HPDE6-E6E7 (cell line): ENCODE data around the gene CDHR5.
"Not testable (repeated sequence)": the region's sequence is repeated elsewhere in the genome, so short reads cannot be mapped to it uniquely, and the experiment has no call there.

Experiments
- DNase-seq: peaks from one replicate; pipeline ENCODE4 v3.0.0; 2011; ENCODE audit warnings: missing footprints; ENCODE audit errors: extremely low spot score

CDHR5 gene, protein sequence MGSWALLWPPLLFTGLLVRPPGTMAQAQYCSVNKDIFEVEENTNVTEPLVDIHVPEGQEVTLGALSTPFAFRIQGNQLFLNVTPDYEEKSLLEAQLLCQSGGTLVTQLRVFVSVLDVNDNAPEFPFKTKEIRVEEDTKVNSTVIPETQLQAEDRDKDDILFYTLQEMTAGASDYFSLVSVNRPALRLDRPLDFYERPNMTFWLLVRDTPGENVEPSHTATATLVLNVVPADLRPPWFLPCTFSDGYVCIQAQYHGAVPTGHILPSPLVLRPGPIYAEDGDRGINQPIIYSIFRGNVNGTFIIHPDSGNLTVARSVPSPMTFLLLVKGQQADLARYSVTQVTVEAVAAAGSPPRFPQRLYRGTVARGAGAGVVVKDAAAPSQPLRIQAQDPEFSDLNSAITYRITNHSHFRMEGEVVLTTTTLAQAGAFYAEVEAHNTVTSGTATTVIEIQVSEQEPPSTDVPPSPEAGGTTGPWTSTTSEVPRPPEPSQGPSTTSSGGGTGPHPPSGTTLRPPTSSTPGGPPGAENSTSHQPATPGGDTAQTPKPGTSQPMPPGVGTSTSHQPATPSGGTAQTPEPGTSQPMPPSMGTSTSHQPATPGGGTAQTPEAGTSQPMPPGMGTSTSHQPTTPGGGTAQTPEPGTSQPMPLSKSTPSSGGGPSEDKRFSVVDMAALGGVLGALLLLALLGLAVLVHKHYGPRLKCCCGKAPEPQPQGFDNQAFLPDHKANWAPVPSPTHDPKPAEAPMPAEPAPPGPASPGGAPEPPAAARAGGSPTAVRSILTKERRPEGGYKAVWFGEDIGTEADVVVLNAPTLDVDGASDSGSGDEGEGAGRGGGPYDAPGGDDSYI

DNA sequence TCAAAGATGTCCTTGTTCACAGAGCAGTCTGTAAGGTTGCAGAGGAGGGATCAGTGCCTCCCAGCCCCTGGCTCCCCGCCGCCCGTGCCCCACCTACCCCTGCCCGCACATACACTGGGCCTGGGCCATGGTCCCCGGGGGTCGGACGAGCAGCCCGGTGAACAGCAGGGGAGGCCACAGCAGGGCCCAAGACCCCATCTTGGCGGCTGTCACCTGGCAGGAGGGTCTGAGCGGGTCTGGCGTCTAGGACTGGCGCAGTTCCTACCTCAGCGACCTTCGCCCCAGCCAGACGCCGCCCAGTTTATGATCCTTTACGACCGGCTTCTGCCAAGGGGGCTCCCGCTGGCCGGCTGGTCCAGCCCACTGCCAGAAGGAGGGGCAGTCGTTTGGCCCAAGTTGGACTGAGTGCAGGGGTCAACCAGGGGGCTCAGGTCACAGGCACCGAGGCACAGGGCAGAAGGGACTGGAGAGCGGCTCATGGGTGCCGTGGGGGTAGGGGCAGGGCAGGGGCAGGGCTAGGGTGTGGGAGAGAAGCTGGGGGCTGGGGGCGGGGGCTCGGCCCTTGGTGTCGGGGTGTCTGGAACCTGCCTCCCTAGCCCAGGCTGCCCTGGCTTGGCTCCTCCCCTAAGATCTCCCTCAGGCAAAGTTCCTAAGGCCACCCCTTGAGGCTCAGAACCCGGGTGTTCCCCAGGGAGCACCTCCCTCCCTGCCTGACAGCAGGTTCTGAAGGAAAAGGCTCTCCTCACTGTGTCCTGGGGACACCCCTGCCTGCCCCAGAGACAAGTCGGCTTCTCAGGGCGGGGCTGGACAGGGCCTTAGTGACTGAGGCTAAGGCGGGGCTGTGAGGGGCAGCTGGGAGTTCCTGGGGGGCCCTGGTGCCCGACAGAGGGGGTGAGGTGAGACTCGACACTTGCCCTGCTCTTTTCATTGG lies at the start of gene CDHR5:
TSS of gene CDHR5 (minus strand) at position 251 of the 931 bp plus-strand sequence. CDS start at position 198, 53 bp downstream.
- no peak for DNase-seq

DNA sequence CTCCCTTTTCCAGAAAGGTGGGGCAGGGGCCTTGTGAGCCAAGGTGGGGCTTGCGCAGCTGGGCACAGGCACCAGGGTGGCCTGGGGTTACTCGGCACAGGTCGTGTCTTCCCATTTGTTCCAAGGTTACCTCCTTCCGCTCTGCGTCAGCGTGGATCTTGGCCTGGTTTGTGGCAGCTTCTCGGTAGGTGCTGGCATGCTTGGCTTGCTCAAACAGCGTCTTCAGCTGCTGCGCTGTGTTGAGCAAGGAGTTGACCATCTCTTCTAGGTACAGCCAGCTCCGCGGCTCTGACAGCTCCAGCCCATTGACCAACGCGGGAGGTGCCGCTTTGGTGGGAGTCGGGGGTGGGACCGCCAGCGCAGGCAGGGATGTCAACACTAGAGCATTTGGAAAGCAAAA lies 49.7 kb upstream of the CDHR5 start:
- DNase-seq = no peak

DNA sequence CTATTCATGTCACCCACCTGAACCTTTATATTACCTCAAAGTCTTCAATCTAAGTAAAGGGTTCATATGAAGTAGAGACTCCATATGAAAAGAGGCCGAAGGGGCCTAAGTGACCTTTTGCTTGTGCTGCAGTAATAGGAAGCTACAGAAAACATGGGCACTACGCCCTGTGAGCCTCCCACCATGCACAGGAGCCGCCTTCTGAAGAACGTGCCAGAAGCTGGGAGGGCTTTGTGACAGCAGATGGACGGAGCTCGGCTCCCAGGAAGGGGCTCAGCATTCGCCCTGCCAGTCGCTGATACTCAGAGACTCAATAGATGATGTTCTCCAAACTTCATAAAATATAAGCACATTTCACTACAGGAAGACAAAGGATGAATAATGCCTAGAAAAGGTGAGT lies 49.1 kb upstream of the CDHR5 start:
- no peak for DNase-seq

DNA sequence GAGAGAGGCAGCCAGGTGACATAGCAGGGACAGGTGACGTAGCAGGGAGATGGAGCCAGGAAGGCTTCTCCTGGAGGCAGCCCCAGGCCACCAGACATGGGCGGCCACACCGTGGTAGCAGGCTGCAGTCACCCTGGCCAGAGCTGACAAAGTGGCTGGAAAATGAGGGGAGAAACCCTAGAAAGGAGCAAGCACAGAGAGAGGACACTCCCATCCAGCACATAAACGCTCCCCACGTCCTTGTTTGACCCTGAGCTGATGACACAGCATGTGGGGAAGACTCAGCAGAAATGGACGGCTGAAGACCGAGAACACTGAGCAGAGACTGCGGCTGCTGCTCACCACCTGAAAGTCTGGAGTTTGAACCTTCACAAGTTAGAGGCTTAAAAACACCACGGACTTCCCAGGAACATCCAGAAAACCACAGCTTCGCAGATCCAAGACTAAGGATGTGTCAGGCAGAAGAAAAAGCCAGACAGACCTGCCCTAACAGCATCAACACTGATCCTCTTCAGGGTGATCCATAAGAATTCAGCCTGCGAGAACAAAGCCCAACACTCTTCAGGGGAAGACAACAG lies 41.0 kb upstream of the CDHR5 start:
- DNase-seq = no peak

DNA sequence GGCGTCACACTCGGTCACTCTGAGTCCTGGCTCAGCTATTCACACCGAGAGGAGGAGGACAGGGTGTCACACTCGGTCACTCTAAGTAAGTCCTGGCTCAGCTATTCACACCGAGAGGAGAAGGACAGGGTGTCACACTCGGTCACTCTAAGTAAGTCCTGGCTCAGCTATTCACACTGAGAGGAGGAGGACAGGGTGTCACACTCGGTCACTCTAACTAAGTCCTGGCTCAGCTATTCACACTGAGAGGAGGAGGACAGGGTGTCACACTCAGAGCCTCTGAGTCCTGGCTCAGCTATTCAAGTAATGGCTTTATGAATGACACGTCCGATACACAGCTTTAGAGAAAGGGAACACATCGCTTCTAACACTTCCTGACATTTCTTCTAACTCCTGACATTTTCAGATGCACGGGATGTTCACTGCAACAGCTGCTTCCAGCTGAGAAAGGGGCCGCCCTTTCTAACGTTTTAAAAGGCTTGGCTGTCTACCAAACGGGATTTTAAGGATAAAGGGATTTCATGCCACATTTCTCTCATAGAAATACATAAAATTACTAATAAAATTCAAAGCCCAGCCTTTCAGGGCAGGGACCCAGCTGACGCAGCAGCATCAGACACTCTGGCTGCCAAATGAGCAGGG lies 40.4 kb upstream of the CDHR5 start:
- no peak for DNase-seq

DNA sequence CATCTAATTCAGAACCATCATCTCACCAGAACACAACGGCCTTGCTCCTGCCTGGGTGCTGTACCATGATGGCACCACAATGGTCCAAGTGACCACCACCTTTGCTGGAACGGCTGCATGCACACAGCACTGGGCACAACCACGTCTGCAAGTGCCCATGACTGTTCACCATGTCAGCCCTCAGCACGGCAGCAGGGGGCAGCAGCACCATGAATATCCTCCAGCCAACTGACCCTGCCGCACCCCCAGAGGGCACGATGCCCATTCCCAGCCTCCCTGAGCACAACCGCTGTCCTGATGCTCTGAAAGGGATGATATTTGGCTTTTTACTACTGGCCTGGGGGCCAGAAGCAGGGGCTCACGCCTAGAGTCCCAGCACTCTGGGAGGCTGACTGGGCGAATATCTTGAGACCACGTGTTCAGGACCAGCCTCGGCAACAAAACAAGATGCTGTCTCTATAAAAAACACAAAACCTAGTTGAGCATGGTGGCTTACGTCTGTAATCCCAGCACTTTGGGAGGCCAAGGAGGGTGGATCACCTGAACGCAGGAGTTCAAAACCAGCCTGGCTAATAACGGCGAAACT lies 38.0 kb upstream of the CDHR5 start:
- peak; percentile 63 for DNase-seq

DNA sequence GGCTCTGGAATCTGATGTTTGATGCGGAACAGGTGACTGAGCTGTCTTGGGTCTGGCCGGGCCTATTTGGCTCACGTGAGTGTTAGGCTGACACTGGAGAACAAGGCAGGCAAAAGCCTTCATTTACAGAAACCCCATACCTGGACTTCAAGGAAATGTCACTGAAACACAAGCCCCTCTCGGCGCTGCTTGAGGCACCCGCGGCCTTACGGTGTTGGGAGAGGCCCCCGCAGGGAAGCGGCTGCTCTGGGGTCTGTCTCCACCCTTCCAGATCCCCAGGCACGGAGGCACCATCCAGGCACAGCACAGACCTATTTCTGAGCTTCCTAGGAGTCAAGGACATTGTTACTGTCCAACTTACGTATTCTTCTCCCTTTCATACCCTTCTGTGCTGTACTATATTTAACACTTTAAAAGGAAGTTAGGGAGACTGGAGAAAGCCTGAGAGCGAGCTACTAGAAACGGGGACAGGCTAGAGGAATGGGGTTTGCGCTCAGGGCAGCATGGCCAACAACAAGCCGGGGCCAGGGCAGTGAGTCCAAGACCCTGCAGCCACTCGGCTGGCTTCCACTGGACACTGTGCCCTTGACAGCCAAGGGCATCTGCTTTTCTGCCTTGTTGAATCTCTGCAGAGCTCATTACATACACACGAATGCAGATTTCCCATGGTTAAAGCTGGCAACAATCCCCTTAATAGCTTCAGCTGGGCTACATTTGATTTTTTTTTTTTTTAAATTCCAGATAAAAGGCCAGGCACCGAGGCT lies 36.1 kb upstream of the CDHR5 start:
- no peak for DNase-seq

DNA sequence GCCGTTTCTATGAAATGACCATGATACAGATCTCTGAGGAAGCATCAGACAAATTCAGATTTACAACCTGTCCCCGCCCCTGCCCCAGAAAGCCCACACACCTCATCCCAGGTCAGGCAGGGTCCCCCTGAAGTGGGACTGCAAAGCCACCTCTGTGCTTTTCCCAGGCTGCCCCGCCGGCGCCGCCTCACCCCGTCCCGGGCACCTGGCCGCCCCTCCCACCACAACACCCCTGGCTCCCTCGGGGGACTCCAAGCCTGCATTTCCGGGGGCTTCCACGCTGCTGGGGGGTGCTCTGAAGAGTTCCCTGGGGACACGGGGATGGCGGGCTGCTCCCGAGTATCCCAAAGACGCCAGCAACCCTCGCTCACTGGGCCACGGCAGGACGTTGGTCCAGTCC lies 35.5 kb upstream of the CDHR5 start:
- DNase-seq = no peak

DNA sequence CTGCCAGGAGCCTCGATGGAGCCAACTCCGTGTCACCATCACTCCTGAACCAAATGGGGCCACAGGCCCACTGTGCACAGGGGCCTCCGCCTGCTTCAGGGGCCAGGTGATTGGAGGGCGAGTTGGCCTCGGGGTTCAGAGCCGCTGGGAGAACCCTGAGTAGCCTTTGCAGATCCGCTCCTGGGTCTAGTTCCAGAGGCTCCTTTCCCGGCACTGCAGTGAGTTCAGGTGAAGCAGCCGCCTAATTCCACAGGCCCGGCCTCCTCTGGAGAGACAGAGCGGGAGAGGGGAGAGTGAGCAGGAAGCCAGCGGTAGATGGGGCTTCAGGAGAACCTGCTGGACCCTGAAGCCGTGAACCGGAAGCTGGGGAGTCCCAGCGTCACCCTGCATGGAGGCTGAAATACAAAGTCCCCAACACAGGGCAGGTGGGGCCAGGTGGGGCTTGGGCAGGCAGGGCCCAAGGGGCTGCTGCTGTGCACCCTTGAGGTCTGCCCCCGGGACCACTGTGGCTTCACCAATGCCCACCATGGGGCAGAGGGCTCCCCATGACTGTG lies 34.9 kb upstream of the CDHR5 start:
- no peak for DNase-seq

DNA sequence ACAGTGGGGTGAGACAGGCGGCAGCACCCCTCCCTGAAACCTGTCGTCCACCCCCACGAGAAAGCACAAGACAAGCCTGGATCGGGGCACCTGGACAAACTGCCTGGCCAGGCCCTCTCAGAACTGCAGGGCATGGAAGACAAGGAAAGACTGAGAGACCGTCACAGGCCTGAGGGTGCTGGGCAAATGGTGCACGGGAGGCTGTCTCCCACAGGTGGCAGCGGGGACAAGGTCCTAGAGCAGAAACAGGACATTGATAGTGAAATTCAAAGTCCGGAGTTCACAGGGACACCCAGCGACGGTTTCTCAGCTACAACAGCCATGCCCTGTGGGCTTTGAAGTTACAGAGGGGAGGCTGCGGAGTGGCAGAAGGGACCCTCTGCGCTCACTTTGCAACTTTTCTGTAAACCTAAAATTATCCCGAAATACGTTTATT lies 33.0 kb upstream of the CDHR5 start:
- no peak for DNase-seq

DNA sequence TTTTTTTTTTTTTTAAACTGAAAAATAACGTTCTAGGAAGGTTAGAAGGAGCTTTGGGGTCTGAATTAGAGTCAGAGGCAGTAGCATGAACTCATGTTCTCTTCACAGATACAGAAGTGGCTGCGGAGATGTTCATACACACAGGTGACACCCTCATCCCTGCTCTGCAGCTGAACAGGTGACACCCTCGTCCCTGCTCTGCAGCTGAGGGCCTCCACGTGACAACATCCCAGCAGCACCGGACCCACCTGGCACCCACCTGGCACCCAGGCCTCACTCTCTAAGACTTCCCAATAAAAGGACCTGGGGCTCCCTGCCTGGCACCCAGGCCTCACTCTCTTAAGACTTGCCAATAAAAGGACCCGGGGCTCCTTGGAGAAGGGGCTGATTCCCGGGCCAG lies 32.1 kb upstream of the CDHR5 start:
- DNase-seq = no peak

DNA sequence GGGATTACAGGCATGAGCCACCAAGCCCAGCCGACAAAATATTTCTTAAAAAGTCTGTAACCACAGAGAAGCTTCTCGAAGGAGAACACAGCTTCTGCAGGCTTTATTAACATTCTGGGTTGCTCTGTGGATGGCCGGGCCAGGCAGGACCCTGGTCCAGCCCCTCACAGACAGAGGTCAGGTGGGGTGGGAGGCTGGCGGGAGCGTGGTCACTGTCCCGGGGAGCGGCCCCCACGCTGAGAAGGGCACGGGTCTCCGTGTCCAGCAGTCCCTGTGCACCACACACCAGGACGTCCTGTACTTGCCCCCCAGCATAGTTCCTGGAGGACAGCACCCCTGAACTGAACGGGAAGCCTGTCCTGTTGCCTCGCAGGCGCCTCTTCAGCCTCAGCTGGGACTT lies 31.7 kb upstream of the CDHR5 start:
- DNase-seq = no peak

DNA sequence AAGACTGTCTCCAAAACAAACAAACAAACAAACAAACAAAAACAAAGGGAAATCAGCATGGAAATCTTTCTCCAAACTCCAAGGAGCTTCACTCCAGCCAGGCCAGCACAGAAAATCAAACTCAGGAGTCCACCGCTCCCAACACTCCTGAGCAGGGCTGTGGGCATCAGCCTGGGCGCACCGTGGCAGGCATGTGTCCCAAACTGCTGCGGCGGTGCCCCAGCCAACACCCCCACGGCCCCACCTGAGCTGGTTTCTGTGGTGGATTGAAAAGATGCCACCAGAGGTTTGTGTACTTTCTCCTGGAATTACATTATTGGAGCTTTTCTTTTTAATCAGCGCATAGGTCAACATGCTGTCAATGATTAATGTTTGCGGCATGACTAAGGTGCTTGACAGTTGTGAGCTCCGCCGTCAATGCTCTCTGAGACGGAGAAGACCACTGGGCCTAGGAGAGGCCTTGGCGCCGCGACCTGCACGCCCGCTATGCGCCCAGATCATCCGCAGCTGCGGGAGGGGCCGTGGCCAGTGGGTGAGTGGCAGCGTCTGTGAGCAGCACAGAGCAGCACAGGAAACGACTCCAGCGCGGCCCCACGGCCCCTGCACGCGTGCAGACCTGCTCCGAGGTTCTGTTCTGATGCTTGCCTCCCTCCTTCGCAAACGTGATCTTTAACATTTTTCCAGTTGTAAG lies 30.4 kb upstream of the CDHR5 start:
- no peak for DNase-seq

DNA sequence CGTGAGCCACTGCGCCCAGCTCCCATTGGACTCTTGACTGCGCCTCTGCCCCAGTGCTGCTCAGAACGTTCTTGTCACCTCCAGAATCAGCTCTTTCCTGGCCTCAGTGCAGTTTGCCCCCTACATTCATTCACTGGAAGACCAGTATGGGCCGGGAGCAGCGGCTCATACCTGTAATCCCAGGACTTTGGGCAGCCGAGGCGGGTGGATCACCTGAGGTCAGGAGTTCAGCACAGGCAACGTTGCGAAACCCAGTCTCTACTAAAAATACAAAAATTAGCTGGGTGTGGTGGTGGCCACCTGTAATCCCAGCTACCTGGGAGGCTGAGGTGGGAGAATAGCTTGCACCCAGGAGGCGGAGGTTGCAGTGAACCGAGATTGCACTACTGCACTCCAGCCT lies 29.7 kb upstream of the CDHR5 start:
- DNase-seq = not testable (repeated sequence)

DNA sequence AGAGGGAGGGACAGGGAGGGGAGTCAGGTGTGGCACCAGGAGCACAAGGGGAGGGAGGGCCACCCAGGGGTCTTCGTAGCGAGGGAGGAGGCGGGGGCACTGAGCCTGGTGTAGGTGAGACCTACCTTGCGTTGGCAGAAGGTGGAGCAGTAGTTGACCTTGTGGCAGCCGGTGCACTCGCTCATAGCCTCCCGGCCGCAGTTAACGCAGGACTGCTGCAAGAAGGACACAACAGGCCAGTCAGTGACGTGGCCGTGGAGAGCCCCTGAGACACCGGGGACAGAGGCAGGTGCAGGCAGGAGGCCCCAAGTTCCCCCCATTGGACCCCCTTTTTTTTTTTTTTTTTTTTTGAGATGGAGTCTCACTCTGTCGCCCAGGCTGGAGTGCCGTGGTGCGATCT lies 29.1 kb upstream of the CDHR5 start:
- no peak for DNase-seq

DNA sequence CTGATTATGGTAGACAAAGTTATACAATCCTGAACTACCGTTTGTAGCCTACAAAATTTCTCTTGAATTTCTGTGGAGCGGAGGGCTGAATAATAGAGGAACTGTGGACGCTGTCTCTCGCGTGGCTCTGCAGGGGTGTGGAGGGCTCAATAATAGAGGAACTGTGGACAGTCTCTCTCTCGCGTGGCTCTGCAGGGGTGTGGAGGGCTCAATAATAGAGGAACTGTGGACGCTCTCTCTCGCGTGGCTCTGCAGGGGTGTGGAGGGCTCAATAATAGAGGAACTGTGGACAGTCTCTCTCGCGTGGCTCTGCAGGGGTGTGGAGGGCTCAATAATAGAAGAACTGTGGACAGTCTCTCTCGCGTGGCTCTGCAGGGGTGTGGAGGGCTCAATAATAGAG lies 28.4 kb upstream of the CDHR5 start:
- not testable (repeated sequence) for DNase-seq

DNA sequence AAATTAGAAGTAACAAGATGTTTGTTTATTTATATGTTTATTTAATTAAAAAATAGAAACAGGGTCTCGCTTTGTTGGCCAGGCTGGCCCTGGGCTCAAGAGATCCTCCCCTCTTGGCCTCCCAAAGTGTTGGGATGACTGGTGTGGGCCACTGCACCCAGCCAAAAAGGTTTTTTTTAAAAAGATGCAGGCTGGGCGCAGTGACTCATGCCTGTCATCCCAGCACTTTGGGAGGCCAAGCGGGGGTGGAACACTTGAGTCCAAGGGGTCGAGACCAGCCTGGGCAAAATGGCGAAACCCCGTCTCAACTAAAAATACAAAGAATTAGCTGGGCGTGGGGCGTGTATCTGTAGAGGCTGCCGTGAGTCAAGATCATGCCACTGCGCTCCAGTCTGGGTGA lies 25.7 kb upstream of the CDHR5 start:
- DNase-seq = no peak

DNA sequence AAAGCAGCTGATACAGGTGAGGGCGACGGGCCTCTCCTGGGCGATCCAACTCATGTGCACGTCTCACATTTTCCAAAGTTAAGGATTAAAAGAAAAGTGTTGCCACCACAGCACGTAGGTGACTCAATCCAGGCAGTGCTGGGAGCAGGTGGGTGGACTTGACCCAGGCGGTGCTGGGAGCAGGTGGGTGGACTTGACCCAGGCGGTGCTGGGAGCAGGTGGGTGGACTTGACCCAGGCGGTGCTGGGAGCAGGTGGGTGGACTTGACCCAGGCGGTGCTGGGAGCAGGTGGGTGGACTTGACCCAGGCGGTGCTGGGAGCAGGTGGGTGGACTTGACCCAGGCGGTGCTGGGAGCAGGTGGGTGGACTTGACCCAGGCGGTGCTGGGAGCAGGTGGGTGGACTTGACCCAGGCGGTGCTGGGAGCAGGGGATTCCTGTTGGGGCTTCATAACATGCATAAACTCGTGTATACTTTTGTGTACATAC lies 23.0 kb upstream of the CDHR5 start:
- DNase-seq = not testable (repeated sequence)

DNA sequence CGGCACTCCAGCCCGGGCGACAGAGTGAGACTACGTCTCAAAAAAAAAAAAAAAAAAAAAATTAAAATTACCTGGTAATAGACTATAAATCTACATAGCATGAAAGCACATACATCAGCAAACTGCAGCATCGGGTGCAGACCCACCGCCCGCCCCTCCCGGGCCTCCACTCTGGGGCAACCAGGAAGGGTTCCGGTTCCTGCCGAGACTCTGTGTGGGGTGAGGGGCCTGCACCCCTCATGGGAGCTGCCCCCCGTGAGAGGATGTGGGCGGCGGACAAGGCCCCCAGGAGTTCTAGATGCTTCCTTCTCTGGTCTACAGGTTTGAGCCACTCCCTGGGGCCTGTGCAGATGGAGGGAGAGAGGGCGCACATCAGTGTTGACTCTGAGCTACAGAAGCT lies 21.5 kb upstream of the CDHR5 start:
- DNase-seq = no peak
